ENCODE data around the gene EML1.

- TF ChIP-seq POLR2A (IDR thresholded peaks at IDR 0.05) (no peak), CTCF (IDR thresholded peaks at IDR 0.05 in 4 of 5, conservative IDR thresholded peaks at IDR 0.05 in 1 of 5) (no peak)
These were observed 190.8 kb downstream of the EML1 start for GRCh38 chr14:99984036-99984435.

Measured in gastrocnemius medialis (tissue), 4 donors.